ENCODE data around the gene STARD13.

The STARD13 gene

GRCh38 chr13:33219926-33220325 is 65.6 kb downstream of the STARD13 start:
- DNase-seq = no peak

- no peak for DNase-seq
Measured at GRCh38 chr13:33218426-33218825, 67.1 kb downstream of the STARD13 start.

- no peak for DNase-seq
Measured at GRCh38 chr13:33218020-33218419, 67.5 kb downstream of the STARD13 start.

GRCh38 chr13:33217256-33217655 is 68.3 kb downstream of the STARD13 start:
- DNase-seq = no peak

GRCh38 chr13:33213797-33214196 is 71.8 kb downstream of the STARD13 start:
- no peak for DNase-seq

GRCh38 chr13:33213024-33213768 is 72.4 kb downstream of the STARD13 start:
- DNase-seq = no peak

GRCh38 chr13:33212396-33212795 is 73.2 kb downstream of the STARD13 start:
- no peak for DNase-seq

GRCh38 chr13:33210090-33210489 is 75.5 kb downstream of the STARD13 start:
- no peak for DNase-seq

GRCh38 chr13:33208290-33209220 is 77.0 kb downstream of the STARD13 start:
- no peak for DNase-seq

GRCh38 chr13:33207615-33207961 is 78.0 kb downstream of the STARD13 start:
- no peak for DNase-seq

GRCh38 chr13:33206945-33207614 is 78.5 kb downstream of the STARD13 start:
- no peak for DNase-seq

GRCh38 chr13:33206425-33206824 is 79.1 kb downstream of the STARD13 start:
- no peak for DNase-seq

GRCh38 chr13:33205804-33206221 is 79.7 kb downstream of the STARD13 start:
- DNase-seq = peak in 1 of 2 donors; percentile 1

- DNase-seq = no peak
Measured at GRCh38 chr13:33205224-33205623, 80.3 kb downstream of the STARD13 start.

- DNase-seq = no peak
Measured at GRCh38 chr13:33204130-33204927, 81.2 kb downstream of the STARD13 start.

- no peak for DNase-seq
Measured at GRCh38 chr13:33202644-33203169, 82.8 kb downstream of the STARD13 start.

- no peak for DNase-seq
Measured at GRCh38 chr13:33201659-33202058, 83.9 kb downstream of the STARD13 start.

- DNase-seq = no peak
Measured at GRCh38 chr13:33199289-33199850, 86.2 kb downstream of the STARD13 start.

GRCh38 chr13:33197541-33197971 is 88.0 kb downstream of the STARD13 start:
- DNase-seq = no peak

- DNase-seq = no peak
Measured at GRCh38 chr13:33196767-33197166, 88.8 kb downstream of the STARD13 start.

GRCh38 chr13:33195693-33196464 is 89.7 kb downstream of the STARD13 start:
- DNase-seq = no peak
